ENCODE data around the gene PDE4D.

DNA sequence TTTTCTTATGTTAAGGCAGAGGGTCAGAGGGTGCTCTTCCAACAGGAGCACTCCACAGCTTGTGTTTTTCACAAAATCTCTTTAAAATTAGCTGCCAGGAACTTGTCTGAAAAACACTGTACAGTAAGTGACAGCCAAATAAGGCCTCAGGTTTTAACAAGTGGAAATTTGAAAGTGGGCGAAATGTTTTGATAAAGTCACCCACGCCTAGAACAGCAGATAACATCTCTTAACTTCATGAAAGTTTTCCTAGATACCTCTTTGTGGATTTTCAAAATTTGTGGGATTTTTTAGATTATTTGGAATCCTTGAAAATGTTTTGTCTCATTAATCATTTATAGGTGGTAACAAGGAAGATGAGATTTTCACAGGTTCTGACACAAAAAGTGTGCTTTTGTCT, 121.3 kb downstream of the PDE4D start:
- TF ChIP-seq ESRRG (CRISPR knock-in tag; IDR thresholded peaks at IDR 0.05) (no peak), ZNF70 (CRISPR knock-in tag; IDR thresholded peaks at IDR 0.05) (no peak), RARB (CRISPR knock-in tag; IDR thresholded peaks at IDR 0.05) (no peak), ARNTL (CRISPR knock-in tag; IDR thresholded peaks at IDR 0.05; ENCODE audit: borderline replicate concordance, low read depth) (no peak), ZNF565 (CRISPR knock-in tag; conservative IDR thresholded peaks at IDR 0.05; ENCODE audit: low read depth) (no peak), ZFP3 (CRISPR knock-in tag; IDR thresholded peaks at IDR 0.05) (no peak), GLIS3 (CRISPR knock-in tag; IDR thresholded peaks at IDR 0.05) (no peak), SNAI2 (CRISPR knock-in tag; IDR thresholded peaks at IDR 0.05) (no peak), ZNF8 (CRISPR knock-in tag; IDR thresholded peaks at IDR 0.05) (no peak)
- TF ChIP-seq, protein P1, sequence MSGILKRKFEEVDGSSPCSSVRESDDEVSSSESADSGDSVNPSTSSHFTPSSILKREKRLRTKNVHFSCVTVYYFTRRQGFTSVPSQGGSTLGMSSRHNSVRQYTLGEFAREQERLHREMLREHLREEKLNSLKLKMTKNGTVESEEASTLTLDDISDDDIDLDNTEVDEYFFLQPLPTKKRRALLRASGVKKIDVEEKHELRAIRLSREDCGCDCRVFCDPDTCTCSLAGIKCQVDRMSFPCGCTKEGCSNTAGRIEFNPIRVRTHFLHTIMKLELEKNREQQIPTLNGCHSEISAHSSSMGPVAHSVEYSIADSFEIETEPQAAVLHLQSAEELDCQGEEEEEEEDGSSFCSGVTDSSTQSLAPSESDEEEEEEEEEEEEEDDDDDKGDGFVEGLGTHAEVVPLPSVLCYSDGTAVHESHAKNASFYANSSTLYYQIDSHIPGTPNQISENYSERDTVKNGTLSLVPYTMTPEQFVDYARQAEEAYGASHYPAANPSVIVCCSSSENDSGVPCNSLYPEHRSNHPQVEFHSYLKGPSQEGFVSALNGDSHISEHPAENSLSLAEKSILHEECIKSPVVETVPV (CRISPR knock-in tag; IDR thresholded peaks at IDR 0.05): no peak
- TF ChIP-seq, protein P2, sequence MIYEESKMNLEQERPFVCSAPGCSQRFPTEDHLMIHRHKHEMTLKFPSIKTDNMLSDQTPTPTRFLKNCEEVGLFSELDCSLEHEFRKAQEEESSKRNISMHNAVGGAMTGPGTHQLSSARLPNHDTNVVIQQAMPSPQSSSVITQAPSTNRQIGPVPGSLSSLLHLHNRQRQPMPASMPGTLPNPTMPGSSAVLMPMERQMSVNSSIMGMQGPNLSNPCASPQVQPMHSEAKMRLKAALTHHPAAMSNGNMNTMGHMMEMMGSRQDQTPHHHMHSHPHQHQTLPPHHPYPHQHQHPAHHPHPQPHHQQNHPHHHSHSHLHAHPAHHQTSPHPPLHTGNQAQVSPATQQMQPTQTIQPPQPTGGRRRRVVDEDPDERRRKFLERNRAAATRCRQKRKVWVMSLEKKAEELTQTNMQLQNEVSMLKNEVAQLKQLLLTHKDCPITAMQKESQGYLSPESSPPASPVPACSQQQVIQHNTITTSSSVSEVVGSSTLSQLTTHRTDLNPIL (CRISPR knock-in tag; IDR thresholded peaks at IDR 0.05; ENCODE audit: low read depth): no peak

Measured in SK-N-SH treated with all-trans-retinoic acid at 6 μM for 48 hours (cell line).